Subcutaneous preadipocyte (primary cell): ENCODE results near the gene OR1G1. TPM values are rescaled to one million over a fixed set of nuclear protein-coding genes. Genes with fewer than 3 reads are reported as not detected.

Source experiments
- total RNA-seq: library from RNA; depleted of rRNA; stranded (reverse); fragments of >200 nt; gene quantifications from 2 replicates; pipeline ENCODE4 v1.2.3, GENCODE V29; 2012

Gene OR1G1
- total RNA-seq = not detected in 2 replicates

DNA sequence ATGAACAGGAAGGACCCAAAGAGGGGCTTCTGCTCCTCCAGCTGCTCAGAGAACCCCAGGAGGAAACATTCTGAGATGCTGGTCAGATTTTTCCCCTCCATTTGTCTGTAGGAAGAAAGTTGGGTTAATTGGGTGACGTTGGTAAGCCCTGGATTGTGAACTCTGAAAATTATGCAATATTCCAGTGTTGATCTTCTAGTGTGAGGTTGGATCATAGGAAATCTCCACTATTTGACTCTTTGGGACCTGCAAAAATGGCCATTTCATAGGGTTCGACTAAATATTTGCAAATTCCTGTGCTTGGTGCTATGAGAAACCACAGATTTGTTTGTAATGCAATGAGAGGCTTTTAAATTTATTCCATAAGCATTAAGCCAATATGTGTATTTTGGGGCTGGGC is at the start of gene OR1G1:
OR1G1 (minus strand) TSS at position 101 of the 400 bp plus-strand sequence; CDS start at position 101, 0 bp downstream.

DNA sequence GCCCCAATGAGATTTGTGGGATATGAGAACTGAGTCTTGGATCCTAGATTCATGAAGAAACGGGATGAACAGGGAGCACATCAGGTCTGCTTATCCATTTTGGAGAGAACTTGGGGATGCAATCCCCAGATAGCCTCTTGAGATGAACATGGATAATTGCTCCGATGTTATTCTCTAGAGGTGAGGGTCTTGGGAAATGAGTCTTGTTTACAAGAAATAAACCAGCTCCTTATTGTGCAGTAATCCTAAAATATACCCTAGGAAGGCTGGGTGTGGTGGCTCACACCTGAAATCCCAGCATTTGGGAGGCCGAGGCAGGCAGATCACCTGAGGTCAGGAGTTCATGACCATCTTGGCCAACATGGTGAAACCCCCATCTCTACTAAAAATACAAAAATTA is 23.0 kb downstream of the OR1G1 start, which contains the start of gene OR1D2:
OR1D2 (minus strand) TSS at position 101 of the 400 bp plus-strand sequence. CDS start 11,426 bp downstream, outside the sequence.

Other genes starting within 250 kb of the OR1G1 start
- gene OR1D5, start 63.9 kb downstream of the OR1G1 start, total RNA-seq = not detected in 2 replicates
- not detected in 2 replicates for gene OR1D2, start 23.1 kb downstream of the OR1G1 start, total RNA-seq
- gene OR1A2, start 70.0 kb upstream of the OR1G1 start, total RNA-seq = not detected in 2 replicates
- not detected in 2 replicates for gene OR1A1, start 80.1 kb upstream of the OR1G1 start, total RNA-seq
- gene OR3A1, start 170.8 kb upstream of the OR1G1 start, total RNA-seq = under 0.01 and 0.20 TPM in 2 replicates